HCT116 (cell line): Measurements from ENCODE around the gene PIGO. TPM values are rescaled to one million over a fixed set of nuclear protein-coding genes. Genes with fewer than 3 reads are reported as not detected.
A peak's percentile ranks its signal among the peaks of the same experiment; 100 is the strongest.

Experiments used
- ATAC-seq: fragments of 200-7000 bp; cut with Tn5 transposase; 2 replicates; pipeline ENCODE4 v1.9.1; 2020; ENCODE audit warnings: mild to moderate bottlenecking, moderate library complexity
- BruUV-seq: library from RNA; stranded (reverse); fragments of 400-500 nt; replicated peaks from 2 replicates; lab custom pipeline; 2021; lab: Mats Ljungman, UMichigan
- CTCF ChIA-PET: fragments of 300-600 bp; sonication (Branson Sonifier 250); formaldehyde crosslinking; loops from one replicate; lab custom pipeline; 2021; ENCODE audit warnings: antibody characterized with exemption; lab: Charles Lee
- POLR2A ChIA-PET: fragments of 300-600, 350-600 bp; sonication (Branson Sonifier 250); formaldehyde crosslinking; loops from one replicate; lab custom pipeline; 2021; ENCODE audit warnings: antibody characterized with exemption; lab: Charles Lee
- RAD21 ChIA-PET, 2 experiments: fragments of 300-600 bp; sonication (Branson Sonifier 250); formaldehyde crosslinking; loops; one replicate each; lab custom pipeline; 2023; ENCODE audit warnings: low total read pairs in 2 of 2; ENCODE audit not compliant: uncharacterized antibody in 2 of 2, unreplicated experiment in 2 of 2, low non-redundant PET in 1 of 2; lab: Charles Lee
- DNase-seq: peaks from one replicate; pipeline ENCODE4 v3.0.0-alpha.2; 2010; ENCODE audit warnings: low read depth, low spot score
- H2AFZ ChIP-seq: fragments of 200-600 bp; shearing (Covaris generic), sonication (generic); 2 replicates; pipeline ENCODE4 v1.6.1; 2017; ENCODE audit warnings: low read depth, mixed run types, mixed read lengths, antibody characterized with exemption, low read length; ENCODE audit not compliant: poor library complexity, severe bottlenecking
- H3K27ac ChIP-seq: 2 replicates; pipeline ENCODE4 v1.5.1; 2012; ENCODE audit warnings: low read depth, low read length
- H3K27me3 ChIP-seq: fragments of 200-600 bp; sonication (generic); 2 replicates; pipeline ENCODE4 v1.6.1; 2016; ENCODE audit warnings: mixed run types, low read length, mixed read lengths; ENCODE audit not compliant: insufficient read depth
- H3K36me3 ChIP-seq, 2 experiments: fragments of 200-500 bp in 1 of 2; fragments of 200-600 bp in 1 of 2; sonication (Bioruptor generic) in 1 of 2; sonication (generic) in 1 of 2; 2 replicates each; pipeline versions ENCODE4 v1.5.1 to v1.6.1; 2014 to 2016; ENCODE audit warnings: low read length in 2 of 2, inconsistent platforms in 1 of 2, mixed read lengths in 1 of 2, mixed run types in 1 of 2; ENCODE audit not compliant: insufficient read depth in 2 of 2, control insufficient read depth in 1 of 2
- H3K4me1 ChIP-seq, 2 experiments: fragments of 200-600 bp in 1 of 2; sonication (generic) in 1 of 2; 2 replicates each; pipeline versions ENCODE4 v1.5.1 to v1.6.1; 2012 to 2017; ENCODE audit warnings: low read length in 2 of 2, inconsistent platforms in 1 of 2, mild to moderate bottlenecking in 1 of 2, mixed read lengths in 1 of 2, mixed run types in 1 of 2, moderate library complexity in 1 of 2; ENCODE audit not compliant: insufficient read depth in 2 of 2, control insufficient read depth in 1 of 2
- H3K4me2 ChIP-seq: fragments of 200-600 bp; sonication (generic); 2 replicates; pipeline ENCODE4 v1.6.1; 2017; ENCODE audit warnings: mixed run types, low read length, mixed read lengths
- H3K4me3 ChIP-seq, 2 experiments: fragments of 200-600 bp in 1 of 2; sonication (generic) in 1 of 2; replicated peaks in 1 of 2; 2 replicates each; pipeline ENCODE4 v1.5.1; 2011 to 2016; ENCODE audit warnings: low read length in 2 of 2, control low read depth in 1 of 2, low read depth in 1 of 2, mild to moderate bottlenecking in 1 of 2, mixed read lengths in 1 of 2, mixed run types in 1 of 2
- H3K79me2 ChIP-seq: fragments of 200-600 bp; sonication (generic); 2 replicates; pipeline ENCODE4 v1.6.1; 2017; ENCODE audit warnings: mild to moderate bottlenecking, mixed run types, low read length, moderate library complexity, mixed read lengths; ENCODE audit not compliant: insufficient read depth
- H3K9ac ChIP-seq: fragments of 200-600 bp; sonication (generic); 2 replicates; pipeline ENCODE4 v1.6.1; 2016; ENCODE audit warnings: low read length, mixed read lengths
- H3K9me2 ChIP-seq: fragments of 200-600 bp; sonication (generic), shearing (Covaris generic); 2 replicates; pipeline ENCODE4 v1.6.1; 2017; ENCODE audit warnings: mixed run types, mild to moderate bottlenecking, moderate library complexity; ENCODE audit not compliant: insufficient read depth
- H3K9me3 ChIP-seq, 2 experiments: fragments of 200-500 bp in 1 of 2; fragments of 200-600 bp in 1 of 2; sonication (Bioruptor generic) in 1 of 2; sonication (generic) in 1 of 2; 2 replicates each; pipeline ENCODE4 v1.6.1; 2014 to 2017; ENCODE audit warnings: low read length in 2 of 2, mixed read lengths in 2 of 2, inconsistent platforms in 1 of 2, low read depth in 1 of 2, mild to moderate bottlenecking in 1 of 2, mixed run types in 1 of 2, moderate library complexity in 1 of 2; ENCODE audit not compliant: control insufficient read depth in 1 of 2, insufficient read depth in 1 of 2
- H4K20me1 ChIP-seq: fragments of 200-600 bp; sonication (generic), shearing (Covaris generic); 2 replicates; pipeline ENCODE4 v1.6.1; 2017; ENCODE audit warnings: mixed run types, mild to moderate bottlenecking, moderate library complexity; ENCODE audit not compliant: insufficient read depth
- CEBPB ChIP-seq: IDR thresholded peaks from 2 replicates; pipeline ENCODE4 v1.6.1; 2012; ENCODE audit warnings: low read depth
- EGR1 ChIP-seq: IDR thresholded peaks from 2 replicates; pipeline ENCODE4 v1.6.1; 2012; ENCODE audit warnings: low read depth
- ELF1 ChIP-seq: IDR thresholded peaks from 2 replicates; pipeline ENCODE4 v1.6.1; 2012; ENCODE audit warnings: low read depth, borderline replicate concordance
- EZH2 ChIP-seq: fragments of 200-600 bp; sonication (generic); IDR thresholded peaks from 2 replicates; pipeline ENCODE4 v1.6.1; 2017; ENCODE audit warnings: antibody characterized with exemption, mixed run types
- EZH2phosphoT487 ChIP-seq: fragments of 200-600 bp; IDR thresholded peaks from 2 replicates; pipeline ENCODE4 v1.6.1; 2018; ENCODE audit warnings: antibody characterized with exemption, borderline replicate concordance
- JUND ChIP-seq: IDR thresholded peaks from 2 replicates; pipeline ENCODE4 v1.6.1; 2012
- MAX ChIP-seq: IDR thresholded peaks from 2 replicates; pipeline ENCODE4 v1.6.1; 2012
- POLR2A ChIP-seq: IDR thresholded peaks from 2 replicates; pipeline ENCODE4 v1.7.0; 2011; ENCODE audit warnings: borderline replicate concordance; ENCODE audit not compliant: insufficient read depth, insufficient read length; ENCODE audit errors: extremely low read depth
- POLR2AphosphoS5 ChIP-seq: IDR thresholded peaks from 2 replicates; pipeline ENCODE4 v1.6.1; 2011; ENCODE audit warnings: mild to moderate bottlenecking, low read depth, low read length, moderate library complexity
- REST ChIP-seq: IDR thresholded peaks from 2 replicates; pipeline ENCODE4 v1.6.1; 2012; ENCODE audit warnings: low read depth
- SP1 ChIP-seq: IDR thresholded peaks from 2 replicates; pipeline ENCODE4 v1.6.1; 2012; ENCODE audit warnings: low read depth
- SRF ChIP-seq: IDR thresholded peaks from 2 replicates; pipeline ENCODE4 v1.6.1; 2012; ENCODE audit warnings: low read depth
- TCF7L2 ChIP-seq: IDR thresholded peaks from 2 replicates; pipeline ENCODE4 v1.7.0; 2011; ENCODE audit warnings: borderline replicate concordance, inconsistent platforms; ENCODE audit not compliant: insufficient read depth, insufficient read length; ENCODE audit errors: extremely low read depth
- YY1 ChIP-seq: IDR thresholded peaks from 2 replicates; pipeline ENCODE4 v1.6.1; 2011; ENCODE audit warnings: low read length, low read depth, moderate library complexity, mild to moderate bottlenecking; ENCODE audit not compliant: insufficient replicate concordance; ENCODE audit errors: extremely low read depth
- ZBTB33 ChIP-seq: IDR thresholded peaks from 2 replicates; pipeline ENCODE4 v1.6.1; 2011; ENCODE audit warnings: mild to moderate bottlenecking, low read length, moderate library complexity; ENCODE audit not compliant: insufficient replicate concordance; ENCODE audit errors: extremely low read depth
- ZFX ChIP-seq: fragments of 450-650 bp; IDR thresholded peaks from 2 replicates; pipeline ENCODE4 v1.6.1; 2017
- intact Hi-C: fragments of 100-400 bp; cut with micrococcal nuclease; formaldehyde crosslinking; loops from 2 replicates; pipeline ENCODE4 v1.10.0; 2022
- total RNA-seq: library from RNA; stranded (reverse); gene quantifications from one replicate; pipeline ENCODE4 v1.2.1, GENCODE V29; 2021; ENCODE audit not compliant: unreplicated experiment
- TF ChIP-seq, protein P1 (sequence below), 3 experiments: fragments of 200-600 bp in 1 of 3; sonication (generic) in 1 of 3; IDR thresholded peaks in 2 of 3; conservative IDR thresholded peaks in 1 of 3; 2 replicates each; pipeline ENCODE4 v1.5.1; 2012 to 2017; ENCODE audit warnings: low read depth in 2 of 3, low read length in 2 of 3, antibody characterized with exemption in 1 of 3, borderline replicate concordance in 1 of 3, control low read depth in 1 of 3, mild to moderate bottlenecking in 1 of 3, mixed read lengths in 1 of 3, mixed run types in 1 of 3, moderate library complexity in 1 of 3; ENCODE audit not compliant: insufficient read depth in 1 of 3

PIGO gene
- total RNA-seq, 1 experiment from 2014 or later, result 24.0 TPM

DNA sequence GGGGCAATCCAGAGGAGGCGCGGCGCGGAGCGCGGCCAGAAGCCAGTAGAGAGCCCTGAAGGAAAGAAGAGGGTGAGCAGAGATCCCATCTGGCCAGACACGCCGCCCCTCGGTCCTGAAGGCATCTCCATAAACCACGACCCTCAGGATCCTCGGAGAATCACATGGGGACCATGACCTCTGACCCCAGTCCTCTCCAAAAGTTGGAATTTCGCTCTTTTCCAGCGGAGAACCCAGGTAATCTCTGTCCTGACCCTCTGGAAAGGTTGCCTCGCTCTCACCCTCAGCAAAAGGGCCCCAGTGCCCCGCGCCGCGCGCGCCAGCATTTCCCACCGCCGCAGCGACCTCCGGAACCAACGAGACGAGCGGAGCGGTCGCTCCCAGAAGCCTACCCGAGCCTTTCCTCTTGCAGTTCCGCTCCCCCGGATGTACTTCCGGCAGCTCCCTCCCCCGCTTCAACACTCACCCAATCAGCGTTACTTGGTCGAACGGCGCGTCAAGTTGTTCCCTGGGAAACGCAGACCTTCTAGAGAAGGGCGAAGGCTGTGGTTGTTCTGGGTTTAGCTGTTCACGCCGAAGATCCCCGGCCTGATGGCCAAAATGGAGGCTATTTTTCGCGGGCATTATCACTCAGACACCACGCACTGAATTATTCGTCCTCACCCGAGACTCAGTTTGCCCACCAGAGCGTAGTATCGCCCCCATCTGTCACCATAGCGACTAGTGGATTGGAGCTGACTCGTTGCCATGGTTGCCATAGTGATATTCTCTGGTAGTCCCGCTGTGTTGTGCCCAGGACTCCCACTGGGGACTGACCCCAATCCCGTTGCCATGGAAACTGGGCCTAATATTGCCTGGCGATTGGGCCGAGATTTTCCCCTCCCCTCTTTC, 6.6 kb upstream of the PIGO start, which contains the start of gene STOML2:
TSS of gene STOML2 (minus strand) at position 363 of the 891 bp plus-strand sequence. CDS start at position 326, 37 bp downstream.
- peak; percentile 97 for ATAC-seq
- intact Hi-C loops, result no loop called here
- Histone ChIP-seq H3K9ac (peak within 1 kb of the TSS; percentile 97), H3K27ac (peak within 1 kb of the TSS; percentile 76), H3K9me2 (no peaks in the 10 kb centered on the region), H3K27me3 (no peaks in the 10 kb centered on the region), H3K79me2 (peaks cover 30% of the 10 kb centered on the region), H2AFZ (no peak within 1 kb of the TSS), H3K4me3 (peak within 1 kb of the TSS; percentile 87 to 88), H4K20me1 (no peaks in the 10 kb centered on the region), H3K36me3 (peaks cover 17 to 26% of the 10 kb centered on the region in 2 experiments), H3K4me1 (peaks cover 9 to 22% of the 10 kb centered on the region in 2 experiments), H3K9me3 (no peaks in the 10 kb centered on the region), H3K4me2 (peak within 1 kb of the TSS; percentile 78)
- peak; percentile 93 for DNase-seq
- CTCF ChIA-PET, result interaction anchor here (0.9 to 1.9 kb wide), 4 partner anchors 11 to 343 kb away, joined by 3 to 10 read pairs (median 4); partner anchors contain the start of gene ATOSB
- POLR2A ChIA-PET, result interaction anchor here (1.1 to 1.6 kb wide), 5 partner anchors 8 to 23 kb away, joined by 3 to 11 read pairs (median 7); partner anchors contain the start of genes ATOSB and FANCG
- BruUV-seq, result TSS peak; percentile 73
- RAD21 ChIA-PET, result interaction anchor here in 1 of 2 experiments (0.8 kb wide), 1 partner anchor 23 kb away, joined by 3 read pairs; the partner anchor contains the start of gene FANCG
- TF ChIP-seq SRF (no peak), YY1 (peak; percentile 65), EGR1 (no peak), JUND (no peak), EZH2phosphoT487 (no peak), REST (no peak), POLR2AphosphoS5 (peak; percentile 82), TCF7L2 (no peak), ELF1 (no peak), POLR2A (peak; percentile 70), MAX (no peak), ZBTB33 (peak; percentile 57), EZH2 (no peak), SP1 (no peak), CEBPB (no peak), ZFX (peak; percentile 82)
- TF ChIP-seq, protein P1, sequence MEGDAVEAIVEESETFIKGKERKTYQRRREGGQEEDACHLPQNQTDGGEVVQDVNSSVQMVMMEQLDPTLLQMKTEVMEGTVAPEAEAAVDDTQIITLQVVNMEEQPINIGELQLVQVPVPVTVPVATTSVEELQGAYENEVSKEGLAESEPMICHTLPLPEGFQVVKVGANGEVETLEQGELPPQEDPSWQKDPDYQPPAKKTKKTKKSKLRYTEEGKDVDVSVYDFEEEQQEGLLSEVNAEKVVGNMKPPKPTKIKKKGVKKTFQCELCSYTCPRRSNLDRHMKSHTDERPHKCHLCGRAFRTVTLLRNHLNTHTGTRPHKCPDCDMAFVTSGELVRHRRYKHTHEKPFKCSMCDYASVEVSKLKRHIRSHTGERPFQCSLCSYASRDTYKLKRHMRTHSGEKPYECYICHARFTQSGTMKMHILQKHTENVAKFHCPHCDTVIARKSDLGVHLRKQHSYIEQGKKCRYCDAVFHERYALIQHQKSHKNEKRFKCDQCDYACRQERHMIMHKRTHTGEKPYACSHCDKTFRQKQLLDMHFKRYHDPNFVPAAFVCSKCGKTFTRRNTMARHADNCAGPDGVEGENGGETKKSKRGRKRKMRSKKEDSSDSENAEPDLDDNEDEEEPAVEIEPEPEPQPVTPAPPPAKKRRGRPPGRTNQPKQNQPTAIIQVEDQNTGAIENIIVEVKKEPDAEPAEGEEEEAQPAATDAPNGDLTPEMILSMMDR (IDR thresholded peaks at IDR 0.05 in 2 of 3, conservative IDR thresholded peaks at IDR 0.05 in 1 of 3; ENCODE audit: borderline replicate concordance in 1 of 3, insufficient read depth in 1 of 3, low read depth in 2 of 3, low read length in 2 of 3), result no peak
